SK-N-SH (cell line): ENCODE data around the gene TMIE. TPM values are rescaled to one million over a fixed set of nuclear protein-coding genes. Genes with fewer than 3 reads are reported as not detected.

Experiments
- CTCF ChIA-PET: fragments of 300-600, 350-600 bp; formaldehyde crosslinking; extraction: SDS; loops from one replicate; lab custom pipeline; 2021; lab: Yijun Ruan, JAX
- POLR2A ChIA-PET: fragments of 350-600 bp; sonication (Branson Sonifier 250); formaldehyde crosslinking; extraction: SDS; loops from one replicate; lab custom pipeline; 2020; ENCODE audit warnings: antibody characterized with exemption, inconsistent platforms; lab: Yijun Ruan, JAX
- DNase-seq: peaks from one replicate; pipeline ENCODE4 v3.0.0; 2012
- H2AFZ ChIP-seq: fragments of 200-600 bp; sonication (generic); 2 replicates; pipeline ENCODE4 v1.8.1; 2016; ENCODE audit warnings: antibody characterized with exemption, mild to moderate bottlenecking, low read depth
- H3F3A ChIP-seq: fragments of 200-600 bp; sonication (generic); replicated peaks from 2 replicates; pipeline ENCODE3; 2016; ENCODE audit warnings: antibody characterized with exemption, mild to moderate bottlenecking; ENCODE audit not compliant: insufficient read depth
- H3K27ac ChIP-seq, 2 experiments: fragments of 200-500 bp in 1 of 2; fragments of 200-600 bp in 1 of 2; sonication (Bioruptor generic) in 1 of 2; sonication (generic), shearing (Covaris generic) in 1 of 2; 2 replicates each; pipeline versions ENCODE4 v1.5.1 to v1.6.1; 2014 to 2016; ENCODE audit warnings: low read depth in 2 of 2, inconsistent platforms in 1 of 2, low read length in 1 of 2, mild to moderate bottlenecking in 1 of 2, mixed read lengths in 1 of 2
- H3K27me3 ChIP-seq: fragments of 200-600 bp; sonication (generic), shearing (Covaris generic); 2 replicates; pipeline ENCODE4 v1.6.1; 2016; ENCODE audit warnings: mixed run types; ENCODE audit not compliant: insufficient read depth
- H3K36me3 ChIP-seq, 2 experiments: fragments of 200-500 bp in 1 of 2; fragments of 200-600 bp in 1 of 2; sonication (Bioruptor generic) in 1 of 2; sonication (generic) in 1 of 2; replicated peaks in 1 of 2; 2 replicates each; pipeline versions ENCODE3 to v1.5.1; 2014 to 2016; ENCODE audit warnings: low read length in 1 of 2, mild to moderate bottlenecking in 1 of 2; ENCODE audit not compliant: insufficient read depth in 2 of 2, control insufficient read depth in 1 of 2
- H3K4me1 ChIP-seq, 2 experiments: fragments of 200-500 bp in 1 of 2; fragments of 200-600 bp in 1 of 2; sonication (Bioruptor generic) in 1 of 2; sonication (generic), shearing (Covaris generic) in 1 of 2; 2 replicates each; pipeline versions ENCODE4 v1.5.1 to v1.6.1; 2014 to 2016; ENCODE audit warnings: low read depth in 1 of 2, low read length in 1 of 2, mixed run types in 1 of 2; ENCODE audit not compliant: insufficient read depth in 2 of 2, control insufficient read depth in 1 of 2
- H3K4me2 ChIP-seq: fragments of 200-600 bp; sonication (generic), shearing (Covaris generic); 2 replicates; pipeline ENCODE4 v1.6.1; 2017; ENCODE audit warnings: mixed run types
- H3K4me3 ChIP-seq, 2 experiments: fragments of 200-500 bp in 1 of 2; fragments of 200-600 bp in 1 of 2; sonication (Bioruptor generic) in 1 of 2; sonication (generic), shearing (Covaris generic) in 1 of 2; 2 replicates each; pipeline versions ENCODE4 v1.5.1 to v1.8.1; 2014 to 2016; ENCODE audit warnings: low read depth in 2 of 2, inconsistent platforms in 1 of 2, low read length in 1 of 2, mild to moderate bottlenecking in 1 of 2, mixed read lengths in 1 of 2, moderate library complexity in 1 of 2
- H3K79me2 ChIP-seq: fragments of 200-600 bp; sonication (generic); 2 replicates; pipeline ENCODE4 v1.8.1; 2017; ENCODE audit warnings: mild to moderate bottlenecking; ENCODE audit not compliant: insufficient read depth
- H3K9ac ChIP-seq: fragments of 200-600 bp; sonication (generic); 2 replicates; pipeline ENCODE4 v1.6.1; 2017; ENCODE audit warnings: mixed run types
- H3K9me2 ChIP-seq: fragments of 200-600 bp; sonication (generic); 2 replicates; pipeline ENCODE4 v1.6.1; 2017; ENCODE audit warnings: mixed run types
- H3K9me3 ChIP-seq: fragments of 200-600 bp; sonication (generic); 2 replicates; pipeline ENCODE4 v1.6.1; 2017; ENCODE audit warnings: mixed run types, mild to moderate bottlenecking, moderate library complexity
- H4K20me1 ChIP-seq: fragments of 200-600 bp; sonication (generic); 2 replicates; pipeline ENCODE4 v1.6.1; 2017; ENCODE audit warnings: mild to moderate bottlenecking, mixed run types; ENCODE audit not compliant: insufficient read depth
- CHD2 ChIP-seq: fragments of 150-350 bp; IDR thresholded peaks from 2 replicates; pipeline ENCODE4 v1.6.1; 2018; ENCODE audit warnings: low read length; ENCODE audit not compliant: partially characterized antibody
- GATA2 ChIP-seq: sonication (generic); formaldehyde crosslinking; IDR thresholded peaks from 2 replicates; pipeline ENCODE4 v1.5.0; 2020; ENCODE audit warnings: mild to moderate bottlenecking, missing genetic modification reagents
- MXI1 ChIP-seq: IDR thresholded peaks from 2 replicates; pipeline ENCODE4 v1.6.1; 2012; ENCODE audit warnings: mild to moderate bottlenecking, low read depth, low read length, improper control_type of control experiment
- SIN3A ChIP-seq: IDR thresholded peaks from 2 replicates; pipeline ENCODE4 v1.6.1; 2012; ENCODE audit warnings: low read depth, mild to moderate bottlenecking, low read length, moderate library complexity, borderline replicate concordance
- USF1 ChIP-seq: IDR thresholded peaks from 2 replicates; pipeline ENCODE4 v1.4.0; 2012; ENCODE audit warnings: low read depth, borderline replicate concordance
- ZBTB33 ChIP-seq: IDR thresholded peaks from 2 replicates; pipeline ENCODE4 v1.4.0; 2012; ENCODE audit warnings: low read depth, borderline replicate concordance
- WGBS: methylation state at CpG from one replicate; pipeline ENCODE4 v1.1.6; 2017; ENCODE audit warnings: low lambda C conversion rate; 5-methylcytosine and 5-hydroxymethylcytosine counted together
- polyA plus RNA-seq, 3 experiments: library from polyadenylated mRNA; depleted of rRNA; stranded (reverse); fragments of >200 nt; gene quantifications; 2 replicates each; pipeline ENCODE4 v1.2.3, GENCODE V29; 2012

Gene TMIE
- polyA plus RNA-seq, 1 of the 3 experiments (the other 2 are of a cell fraction), result 0.03 TPM

GRCh38 chr3:46705751-46706552 lies 4.8 kb downstream of the TMIE start:
- DNase-seq, result no peak
- no peak overlapping the region for H2AFZ ChIP-seq

GRCh38 chr3:46706771-46707582 lies 5.8 kb downstream of the TMIE start:
- Histone ChIP-seq H3K27me3 (peaks cover 7% of the 10 kb centered on the region), H3K9me3 (no peaks in the 10 kb centered on the region), H3K79me2 (no peaks in the 10 kb centered on the region), H3K9ac (no peak overlapping the region), H3K36me3 (no peaks in the 10 kb centered on the region), H4K20me1 (no peaks in the 10 kb centered on the region), H3K4me2 (no peak overlapping the region), H3K9me2 (no peaks in the 10 kb centered on the region), H3K27ac (no peak overlapping the region), H3K4me1 (peaks cover 0 to 20% of the 10 kb centered on the region in 2 experiments; a peak in 1 of 4 replicates), H3K4me3 (no peak overlapping the region), H3F3A (no peaks in the 10 kb centered on the region), H2AFZ (no peak overlapping the region)
- CTCF ChIA-PET, result interaction anchor here (0.7 to 5.6 kb wide), 11 partner anchors 8 to 218 kb away, joined by 3 to 48 read pairs (median 14); partner anchors contain the start of gene MYL3
- TF ChIP-seq USF1 (no peak), ZBTB33 (no peak), SIN3A (no peak)
- no peak for DNase-seq
- POLR2A ChIA-PET, result no interaction called here
- WGBS, result 85% methylated on average over 7 of the region's 13 CpGs

More at GRCh38 chr3:46705751-46706552, 4.8 kb downstream of the TMIE start:
- TF ChIP-seq MXI1 (no peak), GATA2 (CRISPR knock-in tag) (no peak), CHD2 (no peak)
- H3K27me3 ChIP-seq, result peaks cover 14% of the 10 kb centered on the region
- H3K9me2 ChIP-seq, result no peaks in the 10 kb centered on the region
- no peaks in the 10 kb centered on the region for H3F3A ChIP-seq
- ChIA-PET CTCF (interaction anchor here (0.6 to 5.6 kb wide), 23 partner anchors 9 to 555 kb away, joined by 3 to 48 read pairs (median 5); partner anchors contain the start of gene MYL3), POLR2A (no interaction called here)
- H3K79me2 ChIP-seq, result no peaks in the 10 kb centered on the region
- 66% methylated on average over 12 of the region's 19 CpGs for WGBS
- H3K4me2 ChIP-seq, result no peak overlapping the region
- H3K4me3 ChIP-seq, result no peak overlapping the region
- H3K36me3 ChIP-seq, result no peaks in the 10 kb centered on the region
- no peaks in the 10 kb centered on the region for H3K9me3 ChIP-seq
- H3K27ac ChIP-seq, result no peak overlapping the region
- no peaks in the 10 kb centered on the region for H4K20me1 ChIP-seq
- H3K4me1 ChIP-seq, result peaks cover 0 to 26% of the 10 kb centered on the region in 2 experiments; a peak in 1 of 4 replicates
- H3K9ac ChIP-seq, result no peak overlapping the region
